A673 (cell line): Measurements from ENCODE around the gene CEACAM5. TPM values are rescaled to one million over a fixed set of nuclear protein-coding genes. Genes with fewer than 3 reads are reported as not detected.

Source experiments
- BruUV-seq: library from RNA; stranded (reverse); fragments of 400-500 nt; replicated peaks from 2 replicates; lab custom pipeline; 2021; lab: Mats Ljungman, UMichigan
- CTCF ChIA-PET: fragments of 300-600 bp; sonication (Branson Sonifier 250); formaldehyde crosslinking; loops from one replicate; lab custom pipeline; 2022; ENCODE audit warnings: antibody characterized with exemption; lab: Charles Lee
- POLR2A ChIA-PET: fragments of 300-600 bp; sonication (Branson Sonifier 250); formaldehyde crosslinking; loops from one replicate; lab custom pipeline; 2022; ENCODE audit warnings: antibody characterized with exemption; ENCODE audit not compliant: low non-redundant PET; lab: Charles Lee
- DNase-seq: peaks from one replicate; pipeline ENCODE4 v3.0.0-alpha.2; 2015; ENCODE audit warnings: low spot score
- H3K27ac ChIP-seq: fragments of 200-600 bp; sonication (generic); 2 replicates; pipeline ENCODE4 v1.5.1; 2016; ENCODE audit warnings: mixed run types, low read depth, mild to moderate bottlenecking, mixed read lengths, antibody characterized with exemption, low read length; ENCODE audit not compliant: poor library complexity, severe bottlenecking
- H3K27me3 ChIP-seq: fragments of 200-600 bp; sonication (generic); replicated peaks from 2 replicates; pipeline ENCODE4 v1.6.1; 2017; ENCODE audit warnings: mixed run types, low read depth, mild to moderate bottlenecking, mixed read lengths, antibody characterized with exemption, low read length; ENCODE audit not compliant: insufficient read depth, poor library complexity
- H3K36me3 ChIP-seq: fragments of 200-600 bp; sonication (generic); 2 replicates; pipeline ENCODE4 v1.6.1; 2016; ENCODE audit warnings: mixed run types, mild to moderate bottlenecking, mixed read lengths, antibody characterized with exemption, low read length; ENCODE audit not compliant: insufficient read depth, poor library complexity, severe bottlenecking
- H3K4me1 ChIP-seq: fragments of 200-600 bp; sonication (generic); 2 replicates; pipeline ENCODE4 v1.6.1; 2017; ENCODE audit warnings: mixed run types, mild to moderate bottlenecking, mixed read lengths, antibody characterized with exemption, low read length; ENCODE audit not compliant: insufficient read depth, poor library complexity, severe bottlenecking
- H3K4me3 ChIP-seq: fragments of 200-600 bp; sonication (generic); 2 replicates; pipeline ENCODE4 v1.5.1; 2016; ENCODE audit warnings: low read depth, mixed run types, mild to moderate bottlenecking, mixed read lengths, low read length; ENCODE audit not compliant: poor library complexity, severe bottlenecking
- H3K9me3 ChIP-seq: fragments of 200-600 bp; sonication (generic); 2 replicates; pipeline ENCODE4 v1.6.1; 2016; ENCODE audit warnings: mixed run types, low read depth, mild to moderate bottlenecking, mixed read lengths, antibody characterized with exemption, low read length; ENCODE audit not compliant: poor library complexity, severe bottlenecking
- CTCF ChIP-seq: fragments of 300-800, 200-600 bp; sonication (generic); conservative IDR thresholded peaks from 2 replicates; pipeline ENCODE4 v1.5.1; 2017; ENCODE audit warnings: low read depth, mild to moderate bottlenecking, antibody characterized with exemption, low read length, moderate library complexity, mixed read lengths
- EZH2 ChIP-seq: fragments of 200-600 bp; sonication (generic); IDR thresholded peaks from 2 replicates; pipeline ENCODE4 v1.6.1; 2017; ENCODE audit warnings: borderline replicate concordance, low read depth, mild to moderate bottlenecking, mixed read lengths, antibody characterized with exemption, low read length; ENCODE audit not compliant: poor library complexity, severe bottlenecking
- intact Hi-C: fragments of 100-400 bp; cut with micrococcal nuclease; formaldehyde crosslinking; loops from one replicate; pipeline ENCODE4 v1.10.0; 2022; ENCODE audit not compliant: unreplicated experiment
- total RNA-seq: library from RNA; stranded (reverse); gene quantifications from 2 replicates; pipeline ENCODE4 v1.2.3, GENCODE V29; 2021

CEACAM5 gene
- total RNA-seq, 1 experiment from 2014 or later = 0.54 TPM

- DNase-seq = peak; percentile 24
- CTCF ChIA-PET = no interaction called here
- no TSS peak for BruUV-seq
- TF ChIP-seq EZH2 (no peak), CTCF (no peak)
- intact Hi-C loops = no loop called here
- H3K4me3 ChIP-seq = no peak overlapping the region
- H3K27me3 ChIP-seq = no peaks in the 10 kb centered on the region
- H3K27ac ChIP-seq = no peak overlapping the region
- H3K4me1 ChIP-seq = peaks cover 17% of the 10 kb centered on the region
- no peaks in the 10 kb centered on the region for H3K9me3 ChIP-seq
- H3K36me3 ChIP-seq = no peaks in the 10 kb centered on the region
- POLR2A ChIA-PET = no interaction called here
Measured at GRCh38 chr19:41696402-41697197, 11.8 kb upstream of the CEACAM5 start.

DNA sequence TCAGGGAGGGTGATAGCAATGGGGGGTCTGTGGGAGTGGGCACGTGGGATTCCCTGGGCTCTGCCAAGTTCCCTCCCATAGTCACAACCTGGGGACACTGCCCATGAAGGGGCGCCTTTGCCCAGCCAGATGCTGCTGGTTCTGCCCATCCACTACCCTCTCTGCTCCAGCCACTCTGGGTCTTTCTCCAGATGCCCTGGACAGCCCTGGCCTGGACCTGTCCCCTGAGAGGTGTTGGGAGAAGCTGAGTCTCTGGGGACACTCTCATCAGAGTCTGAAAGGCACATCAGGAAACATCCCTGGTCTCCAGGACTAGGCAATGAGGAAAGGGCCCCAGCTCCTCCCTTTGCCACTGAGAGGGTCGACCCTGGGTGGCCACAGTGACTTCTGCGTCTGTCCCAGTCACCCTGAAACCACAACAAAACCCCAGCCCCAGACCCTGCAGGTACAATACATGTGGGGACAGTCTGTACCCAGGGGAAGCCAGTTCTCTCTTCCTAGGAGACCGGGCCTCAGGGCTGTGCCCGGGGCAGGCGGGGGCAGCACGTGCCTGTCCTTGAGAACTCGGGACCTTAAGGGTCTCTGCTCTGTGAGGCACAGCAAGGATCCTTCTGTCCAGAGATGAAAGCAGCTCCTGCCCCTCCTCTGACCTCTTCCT is 11.1 kb upstream of the CEACAM5 start:
- H3K27me3 ChIP-seq = no peaks in the 10 kb centered on the region
- H3K4me3 ChIP-seq = no peak overlapping the region
- intact Hi-C loops = no loop called here
- peaks cover 24% of the 10 kb centered on the region for H3K4me1 ChIP-seq
- ChIA-PET CTCF (no interaction called here), POLR2A (no interaction called here)
- no peak overlapping the region for H3K27ac ChIP-seq
- no peaks in the 10 kb centered on the region for H3K9me3 ChIP-seq
- no TSS peak for BruUV-seq
- TF ChIP-seq CTCF (no peak), EZH2 (no peak)
- no peak for DNase-seq
- no peaks in the 10 kb centered on the region for H3K36me3 ChIP-seq

GRCh38 chr19:41698746-41699230 is 9.6 kb upstream of the CEACAM5 start:
- Histone ChIP-seq H3K4me1 (peaks cover 33% of the 10 kb centered on the region), H3K36me3 (no peaks in the 10 kb centered on the region), H3K9me3 (no peaks in the 10 kb centered on the region), H3K27me3 (no peaks in the 10 kb centered on the region), H3K4me3 (no peak overlapping the region), H3K27ac (no peak overlapping the region)
- CTCF ChIA-PET = interaction anchor here (0.6 kb wide), 2 partner anchors 54 to 198 kb away, joined by 3 to 8 read pairs; no protein-coding TSS in a partner anchor
- no TSS peak for BruUV-seq
- TF ChIP-seq CTCF = no peak
- no peak for TF ChIP-seq EZH2
- intact Hi-C loops = no loop called here
- POLR2A ChIA-PET = no interaction called here
- peak; percentile 51 for DNase-seq
